NB4 (cell line): Measurements from ENCODE around the gene KATNB1.

Experiments used
- CTCF ChIP-seq: IDR thresholded peaks from one replicate; pipeline ENCODE4 v1.5.1; 2012; ENCODE audit warnings: low read depth, low read length
- MYC ChIP-seq: IDR thresholded peaks from 2 replicates; pipeline ENCODE4 v1.6.1; 2011; ENCODE audit warnings: low read depth, low read length
- POLR2A ChIP-seq: IDR thresholded peaks from 2 replicates; pipeline ENCODE4 v1.6.1; 2011; ENCODE audit warnings: mild to moderate bottlenecking; ENCODE audit not compliant: insufficient read length; ENCODE audit errors: extremely low read depth

GRCh38 chr16:57781349-57781740 is 45.8 kb downstream of the KATNB1 start:
- TF ChIP-seq CTCF (no peak), MYC (no peak), POLR2A (no peak)
